IPS-20b (cell line): Measurements from ENCODE around the gene FIG4.
"Not testable (repeated sequence)": the region's sequence is repeated elsewhere in the genome, so short reads cannot be mapped to it uniquely, and the experiment has no call there.

Source experiments
- H3K27ac ChIP-seq: one replicate; pipeline ENCODE4 v1.5.1; 2013; ENCODE audit warnings: low read length
- H3K27me3 ChIP-seq: 2 replicates; pipeline ENCODE4 v1.6.1; 2013; ENCODE audit warnings: mild to moderate bottlenecking, low read length, inconsistent platforms; ENCODE audit not compliant: insufficient read depth
- H3K36me3 ChIP-seq: 2 replicates; pipeline ENCODE4 v1.6.1; 2013; ENCODE audit warnings: low read depth, mild to moderate bottlenecking, inconsistent platforms, low read length, moderate library complexity; ENCODE audit not compliant: insufficient read depth
- H3K4me1 ChIP-seq: 2 replicates; pipeline ENCODE4 v1.6.1; 2013; ENCODE audit warnings: mild to moderate bottlenecking, control low read depth, inconsistent platforms, low read length, moderate library complexity; ENCODE audit not compliant: insufficient read depth
- H3K4me3 ChIP-seq: 2 replicates; pipeline ENCODE4 v1.5.1; 2013; ENCODE audit warnings: mild to moderate bottlenecking, low read length, inconsistent platforms
- H3K9ac ChIP-seq: 2 replicates; pipeline ENCODE4 v1.6.1; 2013; ENCODE audit warnings: low read depth, mild to moderate bottlenecking, inconsistent platforms, low read length, moderate library complexity
- H3K9me3 ChIP-seq: 2 replicates; pipeline ENCODE4 v1.6.1; 2013; ENCODE audit warnings: mild to moderate bottlenecking, low read depth, low read length, inconsistent platforms; ENCODE audit not compliant: insufficient read depth

FIG4 gene

GRCh38 chr6:109705258-109705657 is 14.2 kb downstream of the FIG4 start:
- H3K9me3 ChIP-seq = peaks cover 9% of the 10 kb centered on the region; the same call in 1 of the 2 replicates
- H3K36me3 ChIP-seq = no peaks in the 10 kb centered on the region
- no peaks in the 10 kb centered on the region for H3K27me3 ChIP-seq
- no peak overlapping the region for H3K9ac ChIP-seq
- H3K4me3 ChIP-seq = no peak overlapping the region
- H3K4me1 ChIP-seq = peaks cover 16% of the 10 kb centered on the region
- no peak overlapping the region for H3K27ac ChIP-seq

- Histone ChIP-seq H3K27ac (no peak overlapping the region), H3K36me3 (no peaks in the 10 kb centered on the region), H3K27me3 (no peaks in the 10 kb centered on the region), H3K4me1 (peaks cover 10% of the 10 kb centered on the region; the same call in 1 of the 2 replicates), H3K4me3 (no peak overlapping the region), H3K9ac (no peak overlapping the region), H3K9me3 (peaks cover 9% of the 10 kb centered on the region; the same call in 1 of the 2 replicates)
These were observed 15.4 kb downstream of the FIG4 start for GRCh38 chr6:109706513-109706912.

- H3K36me3 ChIP-seq, H3K4me3 ChIP-seq, H3K4me1 ChIP-seq, H3K9me3 ChIP-seq, H3K9ac ChIP-seq, H3K27me3 ChIP-seq, H3K27ac ChIP-seq: not testable (repeated sequence)
These were observed 17.0 kb downstream of the FIG4 start for GRCh38 chr6:109708099-109708498.

GRCh38 chr6:109713097-109713496 is 22.0 kb downstream of the FIG4 start:
- H3K27ac ChIP-seq = no peak overlapping the region
- no peak overlapping the region for H3K9ac ChIP-seq
- H3K4me1 ChIP-seq = no peaks in the 10 kb centered on the region
- H3K4me3 ChIP-seq = no peak overlapping the region
- no peaks in the 10 kb centered on the region for H3K27me3 ChIP-seq
- peaks cover 7% of the 10 kb centered on the region; the same call in 1 of the 2 replicates for H3K9me3 ChIP-seq
- no peaks in the 10 kb centered on the region; the same call in 1 of the 2 replicates for H3K36me3 ChIP-seq

- no peaks in the 10 kb centered on the region; the same call in 1 of the 2 replicates for H3K36me3 ChIP-seq
- H3K4me1 ChIP-seq = no peaks in the 10 kb centered on the region
- H3K27ac ChIP-seq = no peak overlapping the region
- H3K4me3 ChIP-seq = no peak overlapping the region
- H3K9ac ChIP-seq = no peak overlapping the region
- H3K27me3 ChIP-seq = no peaks in the 10 kb centered on the region
- no peaks in the 10 kb centered on the region for H3K9me3 ChIP-seq
These were observed 23.1 kb downstream of the FIG4 start for GRCh38 chr6:109714166-109714565.

GRCh38 chr6:109714611-109715010 is 23.5 kb downstream of the FIG4 start:
- Histone ChIP-seq H3K9ac (no peak overlapping the region), H3K9me3 (no peaks in the 10 kb centered on the region), H3K4me1 (peaks cover under 1% of the 10 kb centered on the region; the same call in 1 of the 2 replicates), H3K4me3 (no peak overlapping the region), H3K27me3 (no peaks in the 10 kb centered on the region), H3K36me3 (no peaks in the 10 kb centered on the region; the same call in 1 of the 2 replicates), H3K27ac (no peak overlapping the region)

- H3K4me1 ChIP-seq = peaks cover 5% of the 10 kb centered on the region; the same call in 1 of the 2 replicates
- no peaks in the 10 kb centered on the region; the same call in 1 of the 2 replicates for H3K36me3 ChIP-seq
- no peak overlapping the region for H3K9ac ChIP-seq
- no peak overlapping the region for H3K4me3 ChIP-seq
- no peaks in the 10 kb centered on the region for H3K9me3 ChIP-seq
- no peak overlapping the region for H3K27ac ChIP-seq
- no peaks in the 10 kb centered on the region for H3K27me3 ChIP-seq
These were observed 24.5 kb downstream of the FIG4 start for GRCh38 chr6:109715616-109716015.

GRCh38 chr6:109717971-109718370 is 26.9 kb downstream of the FIG4 start:
- H3K9ac ChIP-seq = no peak overlapping the region
- H3K36me3 ChIP-seq = no peaks in the 10 kb centered on the region; the same call in 1 of the 2 replicates
- peaks cover 5% of the 10 kb centered on the region; the same call in 1 of the 2 replicates for H3K4me1 ChIP-seq
- H3K4me3 ChIP-seq = no peak overlapping the region
- H3K27ac ChIP-seq = no peak overlapping the region
- H3K27me3 ChIP-seq = no peaks in the 10 kb centered on the region
- no peaks in the 10 kb centered on the region for H3K9me3 ChIP-seq

- no peak overlapping the region for H3K9ac ChIP-seq
- H3K4me3 ChIP-seq = no peak overlapping the region
- no peaks in the 10 kb centered on the region for H3K27me3 ChIP-seq
- peaks cover 5% of the 10 kb centered on the region; the same call in 1 of the 2 replicates for H3K4me1 ChIP-seq
- no peaks in the 10 kb centered on the region; the same call in 1 of the 2 replicates for H3K36me3 ChIP-seq
- no peak overlapping the region for H3K27ac ChIP-seq
- H3K9me3 ChIP-seq = no peaks in the 10 kb centered on the region
These were observed 27.9 kb downstream of the FIG4 start for GRCh38 chr6:109718991-109719390.

GRCh38 chr6:109720311-109720710 is 29.2 kb downstream of the FIG4 start:
- Histone ChIP-seq H3K4me1 (peaks cover 5% of the 10 kb centered on the region; the same call in 1 of the 2 replicates), H3K36me3 (no peaks in the 10 kb centered on the region; the same call in 1 of the 2 replicates), H3K27ac (no peak overlapping the region), H3K9me3 (no peaks in the 10 kb centered on the region), H3K9ac (no peak overlapping the region), H3K27me3 (no peaks in the 10 kb centered on the region), H3K4me3 (no peak overlapping the region)

GRCh38 chr6:109722011-109722410 is 30.9 kb downstream of the FIG4 start:
- H3K27me3 ChIP-seq = no peaks in the 10 kb centered on the region
- no peaks in the 10 kb centered on the region for H3K9me3 ChIP-seq
- H3K9ac ChIP-seq = no peak overlapping the region
- no peak overlapping the region for H3K27ac ChIP-seq
- H3K4me3 ChIP-seq = no peak overlapping the region
- peaks cover 5% of the 10 kb centered on the region; the same call in 1 of the 2 replicates for H3K4me1 ChIP-seq
- H3K36me3 ChIP-seq = no peaks in the 10 kb centered on the region; the same call in 1 of the 2 replicates

- Histone ChIP-seq H3K9me3 (no peaks in the 10 kb centered on the region), H3K27me3 (no peaks in the 10 kb centered on the region), H3K9ac (no peak overlapping the region), H3K4me1 (peaks cover 5% of the 10 kb centered on the region; the same call in 1 of the 2 replicates), H3K27ac (no peak overlapping the region), H3K4me3 (no peak overlapping the region), H3K36me3 (no peaks in the 10 kb centered on the region; the same call in 1 of the 2 replicates)
These were observed 31.6 kb downstream of the FIG4 start for GRCh38 chr6:109722564-109723254.
